ENCODE data around the gene OR5L1.

The OR5L1 gene

GRCh38 chr11:55826919-55827318 is 15.8 kb downstream of the OR5L1 start, which contains the start of gene OR5L2:
OR5L2 (plus strand) TSS chr11:55827219; CDS start chr11:55827219, 0 bp downstream.
- TF ChIP-seq CTCF (IDR thresholded peaks at IDR 0.05; ENCODE audit: low read depth, low read length) = no peak

GRCh38 chr11:55838452-55838851 is 27.3 kb downstream of the OR5L1 start, which contains the start of gene OR5D16:
OR5D16 (plus strand) TSS chr11:55838752; CDS start chr11:55838752, 0 bp downstream.
- TF ChIP-seq CTCF (IDR thresholded peaks at IDR 0.05; ENCODE audit: low read depth, low read length) = no peak
- DNase-seq (ENCODE audit: extremely low read depth, low read depth) = no peak

More at GRCh38 chr11:55826919-55827318, 15.8 kb downstream of the OR5L1 start, which contains the start of gene OR5L2:
- DNase-seq (ENCODE audit: extremely low read depth, low read depth) = no peak

- DNase-seq (ENCODE audit: extremely low read depth, low read depth) = no peak
- no peak for TF ChIP-seq CTCF (IDR thresholded peaks at IDR 0.05; ENCODE audit: low read depth, low read length)
Observed at GRCh38 chr11:55847453-55847852, 36.3 kb downstream of the OR5L1 start.

GRCh38 chr11:55849037-55849436 is 37.9 kb downstream of the OR5L1 start:
- no peak for TF ChIP-seq CTCF (IDR thresholded peaks at IDR 0.05; ENCODE audit: low read depth, low read length)
- no peak for DNase-seq (ENCODE audit: extremely low read depth, low read depth)

GRCh38 chr11:55852141-55852540 is 41.0 kb downstream of the OR5L1 start:
- TF ChIP-seq CTCF (IDR thresholded peaks at IDR 0.05; ENCODE audit: low read depth, low read length) = no peak

GRCh38 chr11:55854704-55855103 is 43.5 kb downstream of the OR5L1 start:
- DNase-seq (ENCODE audit: extremely low read depth, low read depth) = no peak
- no peak for TF ChIP-seq CTCF (IDR thresholded peaks at IDR 0.05; ENCODE audit: low read depth, low read length)

More at GRCh38 chr11:55852141-55852540, 41.0 kb downstream of the OR5L1 start:
- DNase-seq (ENCODE audit: extremely low read depth, low read depth) = no peak
